GM23338 (cell line): ENCODE results near the gene RABGAP1L. TPM values are rescaled to one million over a fixed set of nuclear protein-coding genes. Genes with fewer than 3 reads are reported as not detected.
"Not testable (repeated sequence)": the region's sequence is repeated elsewhere in the genome, so short reads cannot be mapped to it uniquely, and the experiment has no call there.

Experiments used
- ATAC-seq: fragments of 200-7000 bp; cut with Tn5 transposase; 3 replicates; pipeline ENCODE4 v1.9.1; 2020
- DNase-seq: peaks from one replicate; pipeline ENCODE4 v3.0.0-alpha.2; 2015; ENCODE audit warnings: low spot score
- H2AFZ ChIP-seq: fragments of 200-600 bp; sonication (generic); 2 replicates; pipeline ENCODE4 v1.8.0; 2016; ENCODE audit warnings: antibody characterized with exemption, mild to moderate bottlenecking, moderate library complexity
- H3F3A ChIP-seq: fragments of 200-600 bp; sonication (generic); replicated peaks from 2 replicates; pipeline ENCODE4 v1.8.0; 2017; ENCODE audit warnings: antibody characterized with exemption, mixed run types, low read depth
- H3K27ac ChIP-seq: fragments of 200-600 bp; sonication (generic); 2 replicates; pipeline ENCODE4 v1.6.1; 2016; ENCODE audit warnings: low read depth
- H3K27me3 ChIP-seq: fragments of 200-600 bp; sonication (generic); 2 replicates; pipeline ENCODE4 v1.8.0; 2016; ENCODE audit warnings: mild to moderate bottlenecking, mixed run types, moderate library complexity; ENCODE audit not compliant: insufficient read depth
- H3K36me3 ChIP-seq: fragments of 200-600 bp; sonication (generic); 2 replicates; pipeline ENCODE4 v1.8.0; 2016; ENCODE audit warnings: mild to moderate bottlenecking; ENCODE audit not compliant: insufficient read depth
- H3K4me1 ChIP-seq: fragments of 200-600 bp; sonication (generic); 2 replicates; pipeline ENCODE4 v1.8.0; 2016; ENCODE audit warnings: mild to moderate bottlenecking, moderate library complexity; ENCODE audit not compliant: insufficient read depth
- H3K4me2 ChIP-seq: fragments of 200-600 bp; sonication (generic); 2 replicates; pipeline ENCODE4 v1.7.1; 2017; ENCODE audit warnings: mixed run types
- H3K4me3 ChIP-seq: fragments of 200-600 bp; sonication (generic); 2 replicates; pipeline ENCODE4 v1.6.1; 2016; ENCODE audit warnings: mixed run types
- H3K79me2 ChIP-seq: fragments of 200-600 bp; sonication (generic); replicated peaks from 2 replicates; pipeline ENCODE4 v1.8.0; 2017; ENCODE audit warnings: mild to moderate bottlenecking; ENCODE audit not compliant: insufficient read depth
- H3K9me2 ChIP-seq: fragments of 200-600 bp; sonication (generic); 2 replicates; pipeline ENCODE4 v1.8.0; 2017; ENCODE audit not compliant: insufficient read depth
- H4K20me1 ChIP-seq: fragments of 200-600 bp; sonication (generic); replicated peaks from 2 replicates; pipeline ENCODE4 v1.8.0; 2017; ENCODE audit warnings: mild to moderate bottlenecking; ENCODE audit not compliant: insufficient read depth
- H3K27ac Mint-ChIP-seq: 2 replicates; pipeline ENCODE4 v1.8.0; 2020; ENCODE audit warnings: inconsistent platforms, mild to moderate bottlenecking, moderate library complexity, mixed read lengths
- H3K27me3 Mint-ChIP-seq: 3 replicates; pipeline ENCODE4 v1.8.0; 2022; ENCODE audit warnings: low read depth, mild to moderate bottlenecking, moderate library complexity, mixed read lengths, inconsistent platforms; ENCODE audit not compliant: insufficient read depth, poor library complexity
- H3K36me3 Mint-ChIP-seq: 3 replicates; pipeline ENCODE4 v1.8.0; 2021; ENCODE audit warnings: low read depth, mild to moderate bottlenecking, inconsistent platforms, moderate library complexity, mixed read lengths
- H3K4me1 Mint-ChIP-seq: 3 replicates; pipeline ENCODE4 v1.8.0; 2020; ENCODE audit warnings: mild to moderate bottlenecking, inconsistent platforms, mixed read lengths
- H3K4me3 Mint-ChIP-seq: 3 replicates; pipeline ENCODE4 v1.8.0; 2021; ENCODE audit warnings: moderate library complexity, mild to moderate bottlenecking, inconsistent platforms, mixed read lengths
- H3K9me3 Mint-ChIP-seq: 3 replicates; pipeline ENCODE4 v1.8.0; 2020; ENCODE audit warnings: moderate library complexity, mild to moderate bottlenecking, inconsistent platforms, mixed read lengths
- CREB1 ChIP-seq: fragments of 250-450 bp; sonication (Bioruptor Pico); IDR thresholded peaks from 2 replicates; pipeline ENCODE4 v1.5.0; 2020; ENCODE audit warnings: low read depth, mild to moderate bottlenecking, moderate library complexity
- EZH2 ChIP-seq: fragments of 200-600 bp; sonication (generic); IDR thresholded peaks from one replicate; pipeline ENCODE4 v1.8.0; 2017; ENCODE audit warnings: antibody characterized with exemption, mild to moderate bottlenecking, low read depth; ENCODE audit not compliant: unreplicated experiment
- EZH2phosphoT487 ChIP-seq: fragments of 200-600 bp; sonication (generic); IDR thresholded peaks from one replicate; pipeline ENCODE4 v1.8.1; 2018; ENCODE audit warnings: antibody characterized with exemption; ENCODE audit not compliant: unreplicated experiment
- JUNB ChIP-seq: IDR thresholded peaks from one replicate; pipeline ENCODE4 v1.6.1; 2016; ENCODE audit warnings: antibody characterized with exemption; ENCODE audit not compliant: unreplicated experiment
- NANOG ChIP-seq: IDR thresholded peaks from 2 replicates; pipeline ENCODE4 v1.6.1; 2016; ENCODE audit warnings: antibody characterized with exemption, borderline replicate concordance
- POLR2AphosphoS5 ChIP-seq: IDR thresholded peaks from 2 replicates; pipeline ENCODE4 v1.6.1; 2016; ENCODE audit warnings: antibody characterized with exemption, low read depth
- ZNF114 ChIP-seq: fragments of 250-450 bp; sonication (Bioruptor Pico); IDR thresholded peaks from 2 replicates; pipeline ENCODE4 v1.5.0; 2020; ENCODE audit warnings: mild to moderate bottlenecking, moderate library complexity
- polyA plus RNA-seq: library from polyadenylated mRNA; unstranded; fragments of >200 nt; fragmentation: Nextera tagmentation; extraction: Ambion mirVana; gene quantifications from 2 replicates; pipeline ENCODE4 v1.2.1, GENCODE V29; 2016
- small RNA-seq: library from RNA; depleted of rRNA; stranded (forward); fragments of <200 nt; gene quantifications from one replicate; pipeline ENCODE3, GENCODE V24; 2014; ENCODE audit warnings: low replicate concordance
- total RNA-seq: library from RNA; depleted of rRNA; stranded (reverse); fragments of >200 nt; shearing (Covaris generic); gene quantifications from 2 replicates; pipeline ENCODE4 v1.2.3, GENCODE V29; 2014; rRNA removed
- TF ChIP-seq, protein P1 (sequence below), 2 experiments: fragments of 200-600 bp in 1 of 2; sonication (generic) in 1 of 2; conservative IDR thresholded peaks; 2 replicates each; pipeline versions ENCODE4 v1.5.1 to v1.6.1; 2016 to 2017; ENCODE audit warnings: antibody characterized with exemption in 2 of 2, low read depth in 2 of 2, mild to moderate bottlenecking in 2 of 2, moderate library complexity in 1 of 2
- TF ChIP-seq, protein P2 (sequence below): IDR thresholded peaks from one replicate; pipeline ENCODE4 v1.6.1; 2018; ENCODE audit warnings: antibody characterized with exemption; ENCODE audit not compliant: unreplicated experiment

The RABGAP1L gene
- total and polyA plus RNA-seq, 2 experiments from 2014 or later, result 83.2 to 136 TPM

DNA sequence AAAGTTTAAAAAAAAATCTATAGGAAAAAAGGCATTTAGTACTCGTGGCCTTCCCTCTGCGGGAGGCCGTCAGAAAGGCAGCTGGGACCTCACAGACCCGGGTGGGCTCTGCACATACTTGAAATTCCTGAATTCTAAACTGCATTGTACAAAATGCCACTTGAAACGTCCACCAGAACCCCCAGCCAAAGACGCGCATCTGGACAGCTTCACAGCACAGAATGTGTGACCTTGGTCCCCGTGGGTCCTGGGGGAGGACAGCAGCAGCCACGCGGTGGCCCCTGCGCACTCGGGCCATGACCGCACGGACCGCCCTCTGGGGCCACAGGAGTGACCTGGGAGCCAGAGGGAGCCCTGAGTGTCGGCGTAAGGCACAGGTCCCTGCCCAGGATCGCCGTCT is 884.5 kb downstream of the RABGAP1L start:
- no peak overlapping the region for H3K4me2 ChIP-seq
- H3K79me2 ChIP-seq, result no peaks in the 10 kb centered on the region
- Mint-ChIP-seq H3K27ac (no peak overlapping the region), H3K36me3 (no peaks in the 10 kb centered on the region), H3K9me3 (no peaks in the 10 kb centered on the region; the same call in 2 of the 3 replicates), H3K4me3 (no peak overlapping the region), H3K27me3 (peaks cover 6% of the 10 kb centered on the region), H3K4me1 (peaks cover 9% of the 10 kb centered on the region; the same call in 2 of the 3 replicates)
- H4K20me1 ChIP-seq, result no peaks in the 10 kb centered on the region
- 0 out of 2 replicates have a peak, but pooled peaks cover 2% of the 10 kb centered on the region for H3K9me2 ChIP-seq
- H3F3A ChIP-seq, result no peaks in the 10 kb centered on the region
- TF ChIP-seq CREB1 (CRISPR knock-in tag) (no peak), ZNF114 (CRISPR knock-in tag) (no peak), EZH2phosphoT487 (no peak), POLR2AphosphoS5 (no peak), JUNB (no peak), NANOG (no peak), EZH2 (no peak)
- TF ChIP-seq, protein P1, sequence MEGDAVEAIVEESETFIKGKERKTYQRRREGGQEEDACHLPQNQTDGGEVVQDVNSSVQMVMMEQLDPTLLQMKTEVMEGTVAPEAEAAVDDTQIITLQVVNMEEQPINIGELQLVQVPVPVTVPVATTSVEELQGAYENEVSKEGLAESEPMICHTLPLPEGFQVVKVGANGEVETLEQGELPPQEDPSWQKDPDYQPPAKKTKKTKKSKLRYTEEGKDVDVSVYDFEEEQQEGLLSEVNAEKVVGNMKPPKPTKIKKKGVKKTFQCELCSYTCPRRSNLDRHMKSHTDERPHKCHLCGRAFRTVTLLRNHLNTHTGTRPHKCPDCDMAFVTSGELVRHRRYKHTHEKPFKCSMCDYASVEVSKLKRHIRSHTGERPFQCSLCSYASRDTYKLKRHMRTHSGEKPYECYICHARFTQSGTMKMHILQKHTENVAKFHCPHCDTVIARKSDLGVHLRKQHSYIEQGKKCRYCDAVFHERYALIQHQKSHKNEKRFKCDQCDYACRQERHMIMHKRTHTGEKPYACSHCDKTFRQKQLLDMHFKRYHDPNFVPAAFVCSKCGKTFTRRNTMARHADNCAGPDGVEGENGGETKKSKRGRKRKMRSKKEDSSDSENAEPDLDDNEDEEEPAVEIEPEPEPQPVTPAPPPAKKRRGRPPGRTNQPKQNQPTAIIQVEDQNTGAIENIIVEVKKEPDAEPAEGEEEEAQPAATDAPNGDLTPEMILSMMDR (conservative IDR thresholded peaks at IDR 0.05; ENCODE audit: low read depth in 2 of 2), result no peak
- TF ChIP-seq, protein P2, sequence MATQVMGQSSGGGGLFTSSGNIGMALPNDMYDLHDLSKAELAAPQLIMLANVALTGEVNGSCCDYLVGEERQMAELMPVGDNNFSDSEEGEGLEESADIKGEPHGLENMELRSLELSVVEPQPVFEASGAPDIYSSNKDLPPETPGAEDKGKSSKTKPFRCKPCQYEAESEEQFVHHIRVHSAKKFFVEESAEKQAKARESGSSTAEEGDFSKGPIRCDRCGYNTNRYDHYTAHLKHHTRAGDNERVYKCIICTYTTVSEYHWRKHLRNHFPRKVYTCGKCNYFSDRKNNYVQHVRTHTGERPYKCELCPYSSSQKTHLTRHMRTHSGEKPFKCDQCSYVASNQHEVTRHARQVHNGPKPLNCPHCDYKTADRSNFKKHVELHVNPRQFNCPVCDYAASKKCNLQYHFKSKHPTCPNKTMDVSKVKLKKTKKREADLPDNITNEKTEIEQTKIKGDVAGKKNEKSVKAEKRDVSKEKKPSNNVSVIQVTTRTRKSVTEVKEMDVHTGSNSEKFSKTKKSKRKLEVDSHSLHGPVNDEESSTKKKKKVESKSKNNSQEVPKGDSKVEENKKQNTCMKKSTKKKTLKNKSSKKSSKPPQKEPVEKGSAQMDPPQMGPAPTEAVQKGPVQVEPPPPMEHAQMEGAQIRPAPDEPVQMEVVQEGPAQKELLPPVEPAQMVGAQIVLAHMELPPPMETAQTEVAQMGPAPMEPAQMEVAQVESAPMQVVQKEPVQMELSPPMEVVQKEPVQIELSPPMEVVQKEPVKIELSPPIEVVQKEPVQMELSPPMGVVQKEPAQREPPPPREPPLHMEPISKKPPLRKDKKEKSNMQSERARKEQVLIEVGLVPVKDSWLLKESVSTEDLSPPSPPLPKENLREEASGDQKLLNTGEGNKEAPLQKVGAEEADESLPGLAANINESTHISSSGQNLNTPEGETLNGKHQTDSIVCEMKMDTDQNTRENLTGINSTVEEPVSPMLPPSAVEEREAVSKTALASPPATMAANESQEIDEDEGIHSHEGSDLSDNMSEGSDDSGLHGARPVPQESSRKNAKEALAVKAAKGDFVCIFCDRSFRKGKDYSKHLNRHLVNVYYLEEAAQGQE, result no peak
- no peak overlapping the region for H3K27ac ChIP-seq
- no peaks in the 10 kb centered on the region for H3K4me1 ChIP-seq
- no peaks in the 10 kb centered on the region for H3K36me3 ChIP-seq
- ATAC-seq, result peak; percentile 31; the same call in 2 of the 3 replicates
- DNase-seq, result peak; percentile 41
- H3K27me3 ChIP-seq, result no peaks in the 10 kb centered on the region
- H2AFZ ChIP-seq, result peak overlapping the region; percentile 1; the same call in 1 of the 2 replicates
- H3K4me3 ChIP-seq, result no peak overlapping the region

DNA sequence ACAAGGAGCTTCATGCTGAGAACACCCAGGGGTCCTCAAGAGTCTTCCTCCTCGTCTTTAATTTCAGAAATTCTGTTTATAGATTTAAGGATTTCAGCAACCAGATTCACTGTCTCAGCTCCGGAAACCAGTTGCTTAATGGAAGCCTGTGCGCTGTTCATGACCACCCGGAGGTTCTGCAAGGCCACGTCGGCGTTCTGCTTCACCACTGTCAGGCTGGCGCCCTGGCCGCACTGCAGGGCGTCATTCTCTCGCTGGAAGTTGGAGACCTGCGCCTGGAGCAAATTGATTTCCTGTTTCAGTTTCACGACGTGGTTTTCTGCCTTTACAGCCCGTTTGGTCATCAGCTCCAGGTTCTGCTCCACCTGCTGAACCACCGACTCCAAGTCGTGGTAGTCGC is 885.3 kb downstream of the RABGAP1L start:
- H3K4me1 ChIP-seq, H3K36me3 ChIP-seq, H3K27me3 Mint-ChIP-seq, H4K20me1 ChIP-seq, H3F3A ChIP-seq, H3K9me3 Mint-ChIP-seq, H3K27me3 ChIP-seq, DNase-seq, ATAC-seq, H3K79me2 ChIP-seq, H3K4me2 ChIP-seq, H3K27ac Mint-ChIP-seq, H3K4me1 Mint-ChIP-seq, H3K4me3 Mint-ChIP-seq, H3K36me3 Mint-ChIP-seq, H3K27ac ChIP-seq, H3K4me3 ChIP-seq, H3K9me2 ChIP-seq: not testable (repeated sequence)
- H2AFZ ChIP-seq, result peak overlapping the region; percentile 1; the same call in 1 of the 2 replicates

Small RNAs within 50 kb of the gene (small RNA-seq; reads per million reads assigned to genes)
- gene BANF1P4 (not detected), gene RF00019 (not detected), gene RNU6-307P (not detected)

Other genes with a start within 250 kb of the RABGAP1L start
- gene SERPINC1, start 242.2 kb upstream of the RABGAP1L start, total RNA-seq, result not detected in 2 replicates
- gene SERPINC1, start 242.2 kb upstream of the RABGAP1L start, polyA plus RNA-seq, result not detected in 2 replicates
- 21.6 and 24.5 TPM in 2 replicates for gene RC3H1, start 137.2 kb upstream of the RABGAP1L start, total RNA-seq
- 4.7 and 6.8 TPM in 2 replicates for gene RC3H1, start 137.2 kb upstream of the RABGAP1L start, polyA plus RNA-seq